Neural progenitor cell (in vitro differentiated cells): ENCODE measurements around the gene TBC1D23.

Source experiments
- CTCF ChIP-seq: fragments of 200-600 bp; sonication (generic); IDR thresholded peaks from 2 replicates; pipeline ENCODE4 v1.5.1; 2017; ENCODE audit warnings: antibody characterized with exemption, mild to moderate bottlenecking
- EZH2 ChIP-seq: fragments of 200-600 bp; sonication (generic); IDR thresholded peaks from 2 replicates; pipeline ENCODE4 v1.6.1; 2017; ENCODE audit warnings: antibody characterized with exemption, mild to moderate bottlenecking, moderate library complexity

DNA sequence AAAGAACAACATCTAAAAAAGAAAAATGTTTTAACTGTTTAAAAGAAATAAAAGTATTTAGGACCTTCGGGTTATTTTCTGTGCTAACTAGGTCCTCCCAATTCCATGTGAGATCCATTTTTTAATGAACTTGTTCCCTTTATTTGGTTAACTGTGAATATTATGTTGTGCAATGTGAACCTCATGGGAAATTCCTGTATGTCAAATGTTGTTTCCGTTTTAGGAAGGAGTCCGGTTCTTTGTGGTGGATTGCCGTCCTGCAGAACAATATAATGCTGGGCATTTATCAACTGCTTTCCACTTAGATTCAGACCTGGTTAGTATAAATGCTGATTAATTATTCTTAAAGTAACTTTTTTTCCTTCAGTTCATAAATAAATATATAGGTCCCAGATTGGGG is 38.2 kb downstream of the TBC1D23 start:
- TF ChIP-seq CTCF (no peak), EZH2 (no peak)
